T-cell (primary cell): ENCODE measurements around the gene JMJD8. TPM values are rescaled to one million over a fixed set of nuclear protein-coding genes. Genes with fewer than 3 reads are reported as not detected.

ENCODE experiments used
- ATAC-seq, 4 experiments: fragments of 200-7000 bp in 3 of 4; fragments of 150-1000 bp in 1 of 4; cut with Tn5 transposase; replicated peaks in 1 of 4; 1 replicate in 3 of 4; 2 replicates in 1 of 4; pipeline ENCODE4 v1.10.0; 2021; ENCODE audit warnings: moderate library complexity in 3 of 4, mild to moderate bottlenecking in 2 of 4, moderate number of reproducible peaks in 1 of 4
- CTCF ChIA-PET, 2 donors: fragments of 300-600 bp; sonication (Branson Sonifier 250); formaldehyde crosslinking; loops; one replicate each; lab custom pipeline; 2022; ENCODE audit warnings: antibody characterized with exemption in 2 of 2; lab: Charles Lee
- POLR2A ChIA-PET, 2 donors: fragments of 300-600 bp; sonication (Branson Sonifier 250); formaldehyde crosslinking; loops; one replicate each; lab custom pipeline; 2022; ENCODE audit warnings: antibody characterized with exemption in 2 of 2; lab: Charles Lee
- DNase-seq, 35 experiments: peaks; one replicate each; pipeline versions ENCODE4 v3.0.0 to v3.0.0-alpha.2; 2013 to 2023
- H3K27ac ChIP-seq: one replicate; pipeline ENCODE4 v1.5.1; 2013; ENCODE audit warnings: low read length
- H3K27me3 ChIP-seq, 2 experiments: replicated peaks in 1 of 2; 1 replicate in 1 of 2; 2 replicates in 1 of 2; pipeline versions ENCODE4 v1.6.1 to v1.7.0; 2013; ENCODE audit warnings: low read length in 1 of 2, mixed read lengths in 1 of 2; ENCODE audit not compliant: control insufficient read depth in 2 of 2, insufficient read depth in 2 of 2; ENCODE audit errors: extremely low read depth in 1 of 2
- H3K36me3 ChIP-seq, 2 donors: 1 replicate in 1 of 2; 2 replicates in 1 of 2; pipeline versions ENCODE4 v1.6.1 to v1.7.0; 2013; ENCODE audit warnings: low read length in 1 of 2; ENCODE audit not compliant: control insufficient read depth in 2 of 2, insufficient read depth in 1 of 2; ENCODE audit errors: extremely low read depth in 1 of 2
- H3K4me1 ChIP-seq, 2 experiments: 1 replicate in 1 of 2; 2 replicates in 1 of 2; pipeline versions ENCODE4 v1.6.1 to v1.7.0; 2013; ENCODE audit warnings: low read length in 2 of 2, mixed read lengths in 1 of 2; ENCODE audit not compliant: insufficient read depth in 2 of 2, control insufficient read depth in 1 of 2; ENCODE audit errors: extremely low read depth in 1 of 2
- H3K4me3 ChIP-seq, 2 donors: 1 replicate in 1 of 2; 2 replicates in 1 of 2; pipeline versions ENCODE4 v1.5.1 to v1.7.0; 2013; ENCODE audit warnings: mild to moderate bottlenecking in 2 of 2, low read length in 1 of 2, moderate library complexity in 1 of 2; ENCODE audit not compliant: control insufficient read depth in 1 of 2; ENCODE audit errors: extremely low read depth in 1 of 2
- H3K9me3 ChIP-seq: 2 replicates; pipeline ENCODE4 v1.7.0; 2013
- H3K27ac Mint-ChIP-seq, 2 donors: one replicate each; pipeline ENCODE4 v1.8.0; 2020 to 2021; ENCODE audit warnings: mild to moderate bottlenecking in 2 of 2, mixed read lengths in 2 of 2
- H3K27me3 Mint-ChIP-seq, 2 donors: one replicate each; pipeline ENCODE4 v1.8.0; 2021 to 2022; ENCODE audit warnings: mixed read lengths in 2 of 2
- H3K36me3 Mint-ChIP-seq: one replicate; pipeline ENCODE4 v1.8.0; 2021; ENCODE audit warnings: mixed read lengths
- H3K4me1 Mint-ChIP-seq, 3 donors: one replicate each; pipeline ENCODE4 v1.8.0; 2020 to 2022; ENCODE audit warnings: mixed read lengths in 3 of 3, mild to moderate bottlenecking in 1 of 3
- H3K4me3 Mint-ChIP-seq, 3 donors: one replicate each; pipeline ENCODE4 v1.8.0; 2020 to 2022; ENCODE audit warnings: mild to moderate bottlenecking in 3 of 3, mixed read lengths in 3 of 3, moderate library complexity in 3 of 3
- H3K9me3 Mint-ChIP-seq, 3 donors: one replicate each; pipeline ENCODE4 v1.8.0; 2020 to 2022; ENCODE audit warnings: mixed read lengths in 3 of 3
- WGBS: methylation state at CpG from one replicate; pipeline ENCODE4 v1.1.5; 2013; ENCODE audit warnings: missing lambda C conversion rate; ENCODE audit not compliant: insufficient coverage; 5-methylcytosine and 5-hydroxymethylcytosine counted together
- total RNA-seq, 35 experiments: library from RNA in 6 of 35; stranded (reverse) in 6 of 35; fragments of 120-200 nt in 1 of 35; gene quantifications; one replicate each; pipeline versions ENCODE4 v1.2.1 to v1.2.4 and lab custom pipeline; 2013 to 2026

JMJD8 gene
- total RNA-seq, 5 donors from 2014 or later (not counting 1 experiment from before 2014, with no cell fraction given) = 27.3 to 54.4 (median 49.1) TPM

GRCh38 chr16:642189-643049 is 41.7 kb downstream of the JMJD8 start:
- H3K27me3 ChIP-seq = no peaks in the 10 kb centered on the region
- H3K4me1 ChIP-seq = peaks cover 1 to 30% of the 10 kb centered on the region in 2 experiments
- ChIA-PET CTCF (no interaction called here), POLR2A (no interaction called here)
- Mint-ChIP-seq H3K4me3 (peak overlapping the region; percentile 54 to 72 (median 69)), H3K9me3 (no peaks in the 10 kb centered on the region), H3K4me1 (peaks cover 9 to 20% (median 12%) of the 10 kb centered on the region in 3 donors), H3K27me3 (no peaks in the 10 kb centered on the region), H3K27ac (peak overlapping the region in 1 of 2 donors; percentile 16), H3K36me3 (no peaks in the 10 kb centered on the region)
- DNase-seq (peak in 4 of 35 experiments; percentile 22 to 36 (median 28)), ATAC-seq (peak; percentile 39 to 56 (median 50))
- peak overlapping the region; percentile 41 for H3K27ac ChIP-seq
- no peaks in the 10 kb centered on the region for H3K36me3 ChIP-seq
- H3K4me3 ChIP-seq = peak overlapping the region; percentile 48 to 64
- WGBS = 3% methylated on average over 63 of the region's 72 CpGs
- no peaks in the 10 kb centered on the region for H3K9me3 ChIP-seq

DNA sequence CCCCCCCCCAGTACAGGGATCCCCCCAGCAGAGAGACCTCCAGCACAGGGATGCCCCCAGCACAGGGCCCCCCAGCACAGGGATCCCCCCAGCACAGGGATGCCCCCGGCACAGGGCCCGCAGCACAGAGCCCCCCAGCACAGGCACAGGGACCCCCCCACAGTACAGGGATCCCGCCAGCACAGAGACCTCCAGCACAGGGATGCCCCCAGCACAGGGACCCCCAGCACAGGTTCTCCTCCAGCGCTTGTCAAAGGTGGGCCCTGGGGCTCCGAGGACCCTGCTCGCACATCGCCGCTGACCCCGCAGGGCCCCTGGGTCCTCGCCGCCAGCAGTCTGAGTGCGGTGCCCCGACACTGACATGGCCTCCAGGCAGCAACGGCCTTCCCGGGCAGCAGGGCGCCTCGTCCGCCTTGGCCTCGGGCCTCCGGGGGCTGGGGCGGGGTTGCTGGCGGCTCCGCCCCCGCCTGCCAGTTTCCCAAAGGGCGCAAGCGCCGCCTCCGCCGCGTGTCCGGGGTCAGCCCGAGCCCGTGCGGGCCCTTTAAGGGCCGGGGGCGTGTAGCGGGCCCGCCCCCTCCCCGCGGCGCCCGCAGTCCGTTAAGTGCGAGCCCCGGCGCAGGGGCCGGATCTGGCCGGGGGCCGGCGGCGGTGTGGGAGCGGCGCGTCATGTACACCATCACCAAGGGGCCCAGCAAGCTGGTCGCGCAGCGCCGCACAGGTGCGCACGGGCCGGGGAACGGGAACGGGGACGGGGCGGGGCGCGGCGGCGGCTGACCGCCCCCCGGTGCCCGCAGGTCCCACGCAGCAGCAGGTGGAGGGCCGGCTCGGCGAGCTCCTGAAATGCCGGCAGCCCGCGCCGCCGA is 42.6 kb downstream of the JMJD8 start, which contains the start of gene MCRIP2:
TSS of gene MCRIP2 (plus strand) at position 503 of the 863 bp plus-strand sequence. CDS start at position 667, 164 bp downstream.
- Histone ChIP-seq H3K36me3 (no peaks in the 10 kb centered on the region), H3K4me3 (peak within 1 kb of the TSS; percentile 48 to 64), H3K9me3 (no peaks in the 10 kb centered on the region), H3K27ac (peak within 1 kb of the TSS; percentile 41), H3K27me3 (no peaks in the 10 kb centered on the region), H3K4me1 (peaks cover 4 to 32% of the 10 kb centered on the region in 2 experiments)
- H3K9me3 Mint-ChIP-seq = no peaks in the 10 kb centered on the region
- H3K27ac Mint-ChIP-seq = peak within 1 kb of the TSS in 1 of 2 donors; percentile 16
- peaks cover 0 to 3% of the 10 kb centered on the region in 2 donors for H3K27me3 Mint-ChIP-seq
- H3K36me3 Mint-ChIP-seq = no peaks in the 10 kb centered on the region
- peak in 13 of 35 experiments; percentile 18 to 65 (median 47) for DNase-seq
- H3K4me3 Mint-ChIP-seq = peak within 1 kb of the TSS; percentile 54 to 72 (median 69)
- ChIA-PET POLR2A (no interaction called here), CTCF (no interaction called here)
- ATAC-seq = peak; percentile 28 to 49 (median 42)
- peaks cover 12 to 22% (median 14%) of the 10 kb centered on the region in 3 donors for H3K4me1 Mint-ChIP-seq
- under 1% methylated on average over 79 of the region's 81 CpGs for WGBS

DNA sequence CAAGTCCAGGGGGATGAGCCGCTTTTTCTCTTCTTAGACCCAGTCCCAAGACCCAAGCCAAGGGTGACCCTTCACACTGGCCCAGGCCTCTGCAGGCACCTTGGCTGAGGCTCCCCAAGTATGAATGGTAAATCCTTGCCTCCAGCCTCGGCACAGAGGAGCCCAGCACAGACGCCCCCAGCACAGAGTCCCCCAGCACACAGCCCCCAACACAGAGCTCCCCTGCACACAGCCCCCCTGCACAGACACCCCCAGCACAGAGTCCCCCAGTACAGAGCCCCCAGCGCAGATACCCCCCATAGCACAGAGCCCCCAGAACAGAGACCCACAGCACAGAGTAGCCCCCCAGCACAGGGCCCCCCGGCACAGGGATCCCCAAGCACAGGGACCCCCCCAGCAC is 43.5 kb downstream of the JMJD8 start:
- no peaks in the 10 kb centered on the region for H3K9me3 ChIP-seq
- Mint-ChIP-seq H3K9me3 (no peaks in the 10 kb centered on the region), H3K4me1 (peaks cover 15 to 23% (median 16%) of the 10 kb centered on the region in 3 donors), H3K27ac (no peak overlapping the region), H3K27me3 (peaks cover 0 to 3% of the 10 kb centered on the region in 2 donors), H3K36me3 (no peaks in the 10 kb centered on the region), H3K4me3 (peak overlapping the region in 1 of 3 donors; percentile 57)
- H3K27me3 ChIP-seq = no peaks in the 10 kb centered on the region
- DNase-seq = no peak
- CTCF ChIA-PET = no interaction called here
- peaks cover 4 to 37% of the 10 kb centered on the region in 2 experiments for H3K4me1 ChIP-seq
- WGBS = 100% methylated on average over 2 of the region's 5 CpGs
- no peak overlapping the region for H3K27ac ChIP-seq
- no peak for ATAC-seq
- no peaks in the 10 kb centered on the region for H3K36me3 ChIP-seq
- POLR2A ChIA-PET = no interaction called here
- no peak overlapping the region for H3K4me3 ChIP-seq

DNA sequence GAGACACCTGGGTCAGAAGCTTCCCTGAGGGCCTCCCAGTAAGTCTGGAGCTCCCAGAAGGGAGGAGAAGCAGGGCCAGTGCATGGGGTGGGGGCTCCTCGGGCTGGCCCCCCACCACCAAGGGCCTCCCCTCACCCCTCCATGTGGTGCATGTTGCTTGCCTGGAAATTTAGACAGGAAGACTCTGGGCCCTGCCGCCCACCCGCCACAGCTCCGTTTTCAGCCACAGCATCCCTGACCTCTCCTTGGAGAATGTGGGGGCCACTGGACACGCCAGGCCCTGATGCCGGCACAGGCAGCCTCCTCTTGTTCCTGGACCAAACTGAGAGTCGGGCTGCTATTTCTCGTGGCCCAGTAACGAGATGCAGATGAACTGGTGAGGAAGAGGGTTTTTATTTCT is 45.3 kb downstream of the JMJD8 start:
- no peak for ATAC-seq
- no peaks in the 10 kb centered on the region for H3K36me3 Mint-ChIP-seq
- DNase-seq = no peak
- H3K27me3 Mint-ChIP-seq = peaks cover 0 to 3% of the 10 kb centered on the region in 2 donors
- Histone ChIP-seq H3K4me1 (peaks cover 9 to 51% of the 10 kb centered on the region in 2 experiments), H3K27ac (no peak overlapping the region), H3K27me3 (no peaks in the 10 kb centered on the region), H3K36me3 (peaks cover 5% of the 10 kb centered on the region in 2 donors), H3K4me3 (no peak overlapping the region), H3K9me3 (no peaks in the 10 kb centered on the region)
- POLR2A ChIA-PET = no interaction called here
- no peaks in the 10 kb centered on the region for H3K9me3 Mint-ChIP-seq
- 98% methylated on average over 4 of the region's 9 CpGs for WGBS
- CTCF ChIA-PET = no interaction called here
- no peak overlapping the region for H3K27ac Mint-ChIP-seq
- peaks cover 8 to 17% (median 16%) of the 10 kb centered on the region in 3 donors for H3K4me1 Mint-ChIP-seq
- H3K4me3 Mint-ChIP-seq = no peak overlapping the region

- H3K4me3 Mint-ChIP-seq = peak overlapping the region; percentile 3 to 99 (median 34)
- H3K27ac Mint-ChIP-seq = no peak overlapping the region
- Histone ChIP-seq H3K4me3 (no peak overlapping the region), H3K4me1 (peaks cover 9 to 49% of the 10 kb centered on the region in 2 experiments), H3K27ac (no peak overlapping the region), H3K9me3 (no peaks in the 10 kb centered on the region), H3K36me3 (peaks cover 5 to 9% of the 10 kb centered on the region in 2 donors), H3K27me3 (no peaks in the 10 kb centered on the region)
- POLR2A ChIA-PET = no interaction called here
- peaks cover 7 to 13% (median 13%) of the 10 kb centered on the region in 3 donors for H3K4me1 Mint-ChIP-seq
- H3K36me3 Mint-ChIP-seq = no peaks in the 10 kb centered on the region
- ATAC-seq (no peak), DNase-seq (no peak)
- CTCF ChIA-PET = no interaction called here
- peaks cover 0 to 3% of the 10 kb centered on the region in 2 donors for H3K27me3 Mint-ChIP-seq
- WGBS = 90% methylated on average over 11 of the region's 15 CpGs
- H3K9me3 Mint-ChIP-seq = no peaks in the 10 kb centered on the region
Observed at GRCh38 chr16:638034-638543, 46.0 kb downstream of the JMJD8 start.
